Neutrophil (primary cell): ENCODE results near the gene FAM151B.
"Not testable (repeated sequence)": the region's sequence is repeated elsewhere in the genome, so short reads cannot be mapped to it uniquely, and the experiment has no call there.

Experiments
- H3K27ac ChIP-seq: fragments of 200-600 bp; sonication (generic); 2 replicates; pipeline ENCODE4 v1.5.1; 2016; ENCODE audit warnings: mild to moderate bottlenecking, moderate library complexity
- H3K27me3 ChIP-seq: fragments of 200-600 bp; sonication (generic); 2 replicates; pipeline ENCODE4 v1.6.0; 2016; ENCODE audit warnings: mild to moderate bottlenecking
- H3K36me3 ChIP-seq: fragments of 200-600 bp; sonication (generic); 2 replicates; pipeline ENCODE4 v1.5.1; 2017
- H3K4me1 ChIP-seq, 2 experiments: fragments of 200-600 bp in 1 of 2; sonication (generic) in 1 of 2; 1 replicate in 1 of 2; 2 replicates in 1 of 2; pipeline versions ENCODE4 v1.5.1 to v1.6.1; 2013 to 2016; ENCODE audit warnings: low read depth in 1 of 2, low read length in 1 of 2, mild to moderate bottlenecking in 1 of 2, moderate library complexity in 1 of 2; ENCODE audit not compliant: control insufficient read depth in 1 of 2, insufficient read depth in 1 of 2
- H3K4me3 ChIP-seq, 2 experiments: fragments of 200-600 bp in 1 of 2; sonication (generic) in 1 of 2; 1 replicate in 1 of 2; 2 replicates in 1 of 2; pipeline ENCODE4 v1.5.1; 2013 to 2016; ENCODE audit warnings: low read depth in 1 of 2, low read length in 1 of 2, mild to moderate bottlenecking in 1 of 2, moderate library complexity in 1 of 2
- H3K9me3 ChIP-seq: fragments of 200-600 bp; sonication (generic); 2 replicates; pipeline ENCODE4 v1.5.1; 2016
- CTCF ChIP-seq: fragments of 200-600 bp; sonication (generic); IDR thresholded peaks from 2 replicates; pipeline ENCODE4 v1.5.1; 2016; ENCODE audit warnings: antibody characterized with exemption

FAM151B gene

GRCh38 chr5:80576383-80576782 is 88.5 kb downstream of the FAM151B start:
- TF ChIP-seq CTCF = no peak
- H3K4me3 ChIP-seq = no peak overlapping the region
- H3K27me3 ChIP-seq = peaks cover 60% of the 10 kb centered on the region
- H3K27ac ChIP-seq = no peak overlapping the region
- H3K4me1 ChIP-seq = no peaks in the 10 kb centered on the region
- H3K9me3 ChIP-seq = no peaks in the 10 kb centered on the region
- H3K36me3 ChIP-seq = no peaks in the 10 kb centered on the region

GRCh38 chr5:80577707-80578106 is 89.8 kb downstream of the FAM151B start:
- no peak for TF ChIP-seq CTCF
- peaks cover 46% of the 10 kb centered on the region for H3K27me3 ChIP-seq
- no peaks in the 10 kb centered on the region for H3K9me3 ChIP-seq
- H3K27ac ChIP-seq = no peak overlapping the region
- H3K4me1 ChIP-seq = no peaks in the 10 kb centered on the region
- no peak overlapping the region for H3K4me3 ChIP-seq
- H3K36me3 ChIP-seq = no peaks in the 10 kb centered on the region

GRCh38 chr5:80579050-80579449 is 91.2 kb downstream of the FAM151B start:
- H3K27me3 ChIP-seq = peaks cover 33% of the 10 kb centered on the region
- H3K4me1 ChIP-seq = no peaks in the 10 kb centered on the region
- no peak overlapping the region for H3K27ac ChIP-seq
- H3K9me3 ChIP-seq = no peaks in the 10 kb centered on the region
- no peak overlapping the region for H3K4me3 ChIP-seq
- no peaks in the 10 kb centered on the region for H3K36me3 ChIP-seq
- no peak for TF ChIP-seq CTCF

GRCh38 chr5:80580291-80580690 is 92.4 kb downstream of the FAM151B start:
- H3K4me1 ChIP-seq, H3K27ac ChIP-seq, H3K36me3 ChIP-seq, H3K4me3 ChIP-seq, H3K9me3 ChIP-seq: not testable (repeated sequence)
- H3K27me3 ChIP-seq = peaks cover 20% of the 10 kb centered on the region

GRCh38 chr5:80584770-80585169 is 96.9 kb downstream of the FAM151B start:
- no peaks in the 10 kb centered on the region for H3K4me1 ChIP-seq
- H3K9me3 ChIP-seq = no peaks in the 10 kb centered on the region
- H3K4me3 ChIP-seq = no peak overlapping the region
- TF ChIP-seq CTCF = no peak
- no peaks in the 10 kb centered on the region for H3K27me3 ChIP-seq
- no peak overlapping the region for H3K27ac ChIP-seq
- no peaks in the 10 kb centered on the region for H3K36me3 ChIP-seq

- no peak for TF ChIP-seq CTCF
- H3K27me3 ChIP-seq = no peaks in the 10 kb centered on the region
- no peak overlapping the region for H3K27ac ChIP-seq
Measured at GRCh38 chr5:80588858-80589540, 101.1 kb downstream of the FAM151B start.

More at GRCh38 chr5:80588858-80589540, 101.1 kb downstream of the FAM151B start:
- Histone ChIP-seq H3K4me1 (no peaks in the 10 kb centered on the region), H3K36me3 (no peaks in the 10 kb centered on the region), H3K4me3 (no peak overlapping the region), H3K9me3 (no peaks in the 10 kb centered on the region)
